HCT116 (cell line): ENCODE data around the gene CEP55. TPM values are rescaled to one million over a fixed set of nuclear protein-coding genes. Genes with fewer than 3 reads are reported as not detected.

Experiments
- ATAC-seq: fragments of 200-7000 bp; cut with Tn5 transposase; 2 replicates; pipeline ENCODE4 v1.9.1; 2020; ENCODE audit warnings: mild to moderate bottlenecking, moderate library complexity
- BruUV-seq: library from RNA; stranded (reverse); fragments of 400-500 nt; replicated peaks from 2 replicates; lab custom pipeline; 2021; lab: Mats Ljungman, UMichigan
- CTCF ChIA-PET: fragments of 300-600 bp; sonication (Branson Sonifier 250); formaldehyde crosslinking; loops from one replicate; lab custom pipeline; 2021; ENCODE audit warnings: antibody characterized with exemption; lab: Charles Lee
- POLR2A ChIA-PET: fragments of 300-600, 350-600 bp; sonication (Branson Sonifier 250); formaldehyde crosslinking; loops from one replicate; lab custom pipeline; 2021; ENCODE audit warnings: antibody characterized with exemption; lab: Charles Lee
- RAD21 ChIA-PET, 2 experiments: fragments of 300-600 bp; sonication (Branson Sonifier 250); formaldehyde crosslinking; loops; one replicate each; lab custom pipeline; 2023; ENCODE audit warnings: low total read pairs in 2 of 2; ENCODE audit not compliant: uncharacterized antibody in 2 of 2, unreplicated experiment in 2 of 2, low non-redundant PET in 1 of 2; lab: Charles Lee
- DNase-seq: peaks from one replicate; pipeline ENCODE4 v3.0.0-alpha.2; 2010; ENCODE audit warnings: low read depth, low spot score
- H2AFZ ChIP-seq: fragments of 200-600 bp; shearing (Covaris generic), sonication (generic); 2 replicates; pipeline ENCODE4 v1.6.1; 2017; ENCODE audit warnings: low read depth, mixed run types, mixed read lengths, antibody characterized with exemption, low read length; ENCODE audit not compliant: poor library complexity, severe bottlenecking
- H3K27ac ChIP-seq: 2 replicates; pipeline ENCODE4 v1.5.1; 2012; ENCODE audit warnings: low read depth, low read length
- H3K27me3 ChIP-seq: fragments of 200-600 bp; sonication (generic); 2 replicates; pipeline ENCODE4 v1.6.1; 2016; ENCODE audit warnings: mixed run types, low read length, mixed read lengths; ENCODE audit not compliant: insufficient read depth
- H3K36me3 ChIP-seq, 2 experiments: fragments of 200-500 bp in 1 of 2; fragments of 200-600 bp in 1 of 2; sonication (Bioruptor generic) in 1 of 2; sonication (generic) in 1 of 2; 2 replicates each; pipeline versions ENCODE4 v1.5.1 to v1.6.1; 2014 to 2016; ENCODE audit warnings: low read length in 2 of 2, inconsistent platforms in 1 of 2, mixed read lengths in 1 of 2, mixed run types in 1 of 2; ENCODE audit not compliant: insufficient read depth in 2 of 2, control insufficient read depth in 1 of 2
- H3K4me1 ChIP-seq, 2 experiments: fragments of 200-600 bp in 1 of 2; sonication (generic) in 1 of 2; 2 replicates each; pipeline versions ENCODE4 v1.5.1 to v1.6.1; 2012 to 2017; ENCODE audit warnings: low read length in 2 of 2, inconsistent platforms in 1 of 2, mild to moderate bottlenecking in 1 of 2, mixed read lengths in 1 of 2, mixed run types in 1 of 2, moderate library complexity in 1 of 2; ENCODE audit not compliant: insufficient read depth in 2 of 2, control insufficient read depth in 1 of 2
- H3K4me2 ChIP-seq: fragments of 200-600 bp; sonication (generic); 2 replicates; pipeline ENCODE4 v1.6.1; 2017; ENCODE audit warnings: mixed run types, low read length, mixed read lengths
- H3K4me3 ChIP-seq, 2 experiments: fragments of 200-600 bp in 1 of 2; sonication (generic) in 1 of 2; replicated peaks in 1 of 2; 2 replicates each; pipeline ENCODE4 v1.5.1; 2011 to 2016; ENCODE audit warnings: low read length in 2 of 2, control low read depth in 1 of 2, low read depth in 1 of 2, mild to moderate bottlenecking in 1 of 2, mixed read lengths in 1 of 2, mixed run types in 1 of 2
- H3K79me2 ChIP-seq: fragments of 200-600 bp; sonication (generic); 2 replicates; pipeline ENCODE4 v1.6.1; 2017; ENCODE audit warnings: mild to moderate bottlenecking, mixed run types, low read length, moderate library complexity, mixed read lengths; ENCODE audit not compliant: insufficient read depth
- H3K9ac ChIP-seq: fragments of 200-600 bp; sonication (generic); 2 replicates; pipeline ENCODE4 v1.6.1; 2016; ENCODE audit warnings: low read length, mixed read lengths
- H3K9me2 ChIP-seq: fragments of 200-600 bp; sonication (generic), shearing (Covaris generic); 2 replicates; pipeline ENCODE4 v1.6.1; 2017; ENCODE audit warnings: mixed run types, mild to moderate bottlenecking, moderate library complexity; ENCODE audit not compliant: insufficient read depth
- H3K9me3 ChIP-seq, 2 experiments: fragments of 200-500 bp in 1 of 2; fragments of 200-600 bp in 1 of 2; sonication (Bioruptor generic) in 1 of 2; sonication (generic) in 1 of 2; 2 replicates each; pipeline ENCODE4 v1.6.1; 2014 to 2017; ENCODE audit warnings: low read length in 2 of 2, mixed read lengths in 2 of 2, inconsistent platforms in 1 of 2, low read depth in 1 of 2, mild to moderate bottlenecking in 1 of 2, mixed run types in 1 of 2, moderate library complexity in 1 of 2; ENCODE audit not compliant: control insufficient read depth in 1 of 2, insufficient read depth in 1 of 2
- H4K20me1 ChIP-seq: fragments of 200-600 bp; sonication (generic), shearing (Covaris generic); 2 replicates; pipeline ENCODE4 v1.6.1; 2017; ENCODE audit warnings: mixed run types, mild to moderate bottlenecking, moderate library complexity; ENCODE audit not compliant: insufficient read depth
- CBX3 ChIP-seq: IDR thresholded peaks from 2 replicates; pipeline ENCODE4 v1.6.1; 2012; ENCODE audit warnings: low read depth
- ELF1 ChIP-seq: IDR thresholded peaks from 2 replicates; pipeline ENCODE4 v1.6.1; 2012; ENCODE audit warnings: low read depth, borderline replicate concordance
- EZH2 ChIP-seq: fragments of 200-600 bp; sonication (generic); IDR thresholded peaks from 2 replicates; pipeline ENCODE4 v1.6.1; 2017; ENCODE audit warnings: antibody characterized with exemption, mixed run types
- JUND ChIP-seq: IDR thresholded peaks from 2 replicates; pipeline ENCODE4 v1.6.1; 2012
- POLR2A ChIP-seq: IDR thresholded peaks from 2 replicates; pipeline ENCODE4 v1.7.0; 2011; ENCODE audit warnings: borderline replicate concordance; ENCODE audit not compliant: insufficient read depth, insufficient read length; ENCODE audit errors: extremely low read depth
- POLR2AphosphoS5 ChIP-seq: IDR thresholded peaks from 2 replicates; pipeline ENCODE4 v1.6.1; 2011; ENCODE audit warnings: mild to moderate bottlenecking, low read depth, low read length, moderate library complexity
- RAD21 ChIP-seq: IDR thresholded peaks from 2 replicates; pipeline ENCODE4 v1.6.1; 2012; ENCODE audit warnings: low read depth, mild to moderate bottlenecking
- REST ChIP-seq: IDR thresholded peaks from 2 replicates; pipeline ENCODE4 v1.6.1; 2012; ENCODE audit warnings: low read depth
- SIN3A ChIP-seq: IDR thresholded peaks from 2 replicates; pipeline ENCODE4 v1.6.1; 2012; ENCODE audit warnings: low read depth
- SP1 ChIP-seq: IDR thresholded peaks from 2 replicates; pipeline ENCODE4 v1.6.1; 2012; ENCODE audit warnings: low read depth
- TCF7L2 ChIP-seq: IDR thresholded peaks from 2 replicates; pipeline ENCODE4 v1.7.0; 2011; ENCODE audit warnings: borderline replicate concordance, inconsistent platforms; ENCODE audit not compliant: insufficient read depth, insufficient read length; ENCODE audit errors: extremely low read depth
- YY1 ChIP-seq: IDR thresholded peaks from 2 replicates; pipeline ENCODE4 v1.6.1; 2011; ENCODE audit warnings: low read length, low read depth, moderate library complexity, mild to moderate bottlenecking; ENCODE audit not compliant: insufficient replicate concordance; ENCODE audit errors: extremely low read depth
- intact Hi-C: fragments of 100-400 bp; cut with micrococcal nuclease; formaldehyde crosslinking; loops from 2 replicates; pipeline ENCODE4 v1.10.0; 2022
- total RNA-seq: library from RNA; stranded (reverse); gene quantifications from one replicate; pipeline ENCODE4 v1.2.1, GENCODE V29; 2021; ENCODE audit not compliant: unreplicated experiment
- TF ChIP-seq, protein P1 (sequence below): IDR thresholded peaks from 2 replicates; pipeline ENCODE4 v1.6.1; 2012
- TF ChIP-seq, protein P2 (sequence below): IDR thresholded peaks from 2 replicates; pipeline ENCODE4 v1.6.1; 2012

CEP55 gene
- total RNA-seq, 1 experiment from 2014 or later, result 63.7 TPM

GRCh38 chr10:93468461-93469213 lies 27.8 kb upstream of the CEP55 start:
- peaks cover 87 to 96% of the 10 kb centered on the region in 2 experiments for H3K4me1 ChIP-seq
- H3K4me2 ChIP-seq, result peak overlapping the region; percentile 72
- ChIA-PET POLR2A (interaction anchor here (0.8 to 2.2 kb wide), 10 partner anchors 9 to 89 kb away, joined by 3 to 13 read pairs (median 4); partner anchors contain the start of genes CEP55 and MYOF), RAD21 (interaction anchor here (0.6 to 2.4 kb wide), 4 partner anchors 10 to 93 kb away, joined by 3 to 8 read pairs (median 5); partner anchors contain the start of gene MYOF (in 2 of the 2)), CTCF (interaction anchor here (1.2 to 4.3 kb wide), 3 partner anchors 14 to 93 kb away, joined by 4 to 27 read pairs (median 11); partner anchors contain the start of gene MYOF)
- intact Hi-C loops, result no loop called here
- H4K20me1 ChIP-seq, result no peaks in the 10 kb centered on the region
- H3K9me2 ChIP-seq, result no peaks in the 10 kb centered on the region
- peak; percentile 89 for DNase-seq
- H3K36me3 ChIP-seq, result peaks cover 0 to 19% of the 10 kb centered on the region in 2 experiments; a peak in 1 of 4 replicates
- no peaks in the 10 kb centered on the region for H3K27me3 ChIP-seq
- H3K9ac ChIP-seq, result peak overlapping the region; percentile 81
- peak overlapping the region; percentile 10 to 29; a peak in 3 of 4 replicates for H3K4me3 ChIP-seq
- BruUV-seq, result TSS peak; percentile 29
- no peaks in the 10 kb centered on the region for H3K9me3 ChIP-seq
- H3K79me2 ChIP-seq, result peaks cover 87% of the 10 kb centered on the region
- peak overlapping the region; percentile 98 for H3K27ac ChIP-seq
- no peak for TF ChIP-seq SIN3A
- TF ChIP-seq SP1, result no peak
- no peak for TF ChIP-seq POLR2A
- TF ChIP-seq POLR2AphosphoS5, result peak; percentile 51
- TF ChIP-seq ELF1, result no peak
- no peak for TF ChIP-seq EZH2
- TF ChIP-seq RAD21, result no peak
- no peak for TF ChIP-seq REST
- no peak for TF ChIP-seq JUND
- peak; percentile 15 for TF ChIP-seq YY1
- TF ChIP-seq TCF7L2, result peak; percentile 13
- TF ChIP-seq, protein P1, sequence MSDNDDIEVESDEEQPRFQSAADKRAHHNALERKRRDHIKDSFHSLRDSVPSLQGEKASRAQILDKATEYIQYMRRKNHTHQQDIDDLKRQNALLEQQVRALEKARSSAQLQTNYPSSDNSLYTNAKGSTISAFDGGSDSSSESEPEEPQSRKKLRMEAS, result no peak
- no peak for TF ChIP-seq CBX3
- TF ChIP-seq, protein P2, sequence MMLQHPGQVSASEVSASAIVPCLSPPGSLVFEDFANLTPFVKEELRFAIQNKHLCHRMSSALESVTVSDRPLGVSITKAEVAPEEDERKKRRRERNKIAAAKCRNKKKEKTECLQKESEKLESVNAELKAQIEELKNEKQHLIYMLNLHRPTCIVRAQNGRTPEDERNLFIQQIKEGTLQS, result no peak
- TF ChIP-seq, all 23 proteins: peak for 3
- peak; percentile 41 for ATAC-seq
- H2AFZ ChIP-seq, result no peak overlapping the region
